Stimulated activated naive CD4-positive, alpha-beta T cell treated with Interleukin-2 at 50 U/mL for 16 hours (primary cell): ENCODE results near the gene MPC1.
A peak's percentile ranks its signal among the peaks of the same experiment; 100 is the strongest.

Experiments used
- DNase-seq: peaks from one replicate; lab custom pipeline; 2025; lab: John Stamatoyannopoulos, UW

Gene MPC1

DNA sequence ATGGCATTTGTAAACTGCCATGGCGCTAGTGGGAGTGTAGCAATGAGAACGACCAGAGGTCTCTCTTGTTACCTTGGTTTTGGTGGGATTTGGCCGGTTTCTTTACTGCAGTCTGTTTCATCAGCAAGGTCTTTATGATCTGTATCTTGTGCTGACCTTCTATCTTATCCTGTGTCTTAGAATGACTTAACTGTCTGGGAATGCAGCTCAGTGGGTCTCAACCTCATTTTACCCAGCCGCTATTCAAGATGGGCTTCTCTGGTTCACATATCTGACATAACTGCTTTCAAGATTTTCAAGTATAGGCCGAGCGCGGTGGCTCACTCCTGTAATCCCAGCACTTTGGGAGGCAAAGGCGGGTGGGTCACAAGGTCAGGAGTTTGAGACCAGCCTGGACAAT is 38.5 kb downstream of the MPC1 start:
- no peak for DNase-seq

DNA sequence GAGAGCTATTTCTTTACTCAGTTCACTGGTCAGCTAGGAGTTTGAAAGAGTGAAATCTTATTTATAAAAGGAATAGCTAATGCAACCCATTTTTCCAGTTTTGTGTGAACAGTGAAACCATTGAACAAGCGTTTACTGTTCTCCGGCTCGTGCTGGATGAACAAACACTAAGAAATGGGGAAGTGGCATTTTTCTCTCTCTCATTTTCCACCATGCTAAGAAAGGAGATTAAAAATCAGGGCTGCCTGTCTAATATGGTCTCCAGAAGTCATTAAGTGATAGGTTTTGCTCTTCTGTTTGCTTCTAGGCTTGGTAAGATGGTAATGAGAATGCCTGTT is 39.6 kb downstream of the MPC1 start:
- DNase-seq = no peak

DNA sequence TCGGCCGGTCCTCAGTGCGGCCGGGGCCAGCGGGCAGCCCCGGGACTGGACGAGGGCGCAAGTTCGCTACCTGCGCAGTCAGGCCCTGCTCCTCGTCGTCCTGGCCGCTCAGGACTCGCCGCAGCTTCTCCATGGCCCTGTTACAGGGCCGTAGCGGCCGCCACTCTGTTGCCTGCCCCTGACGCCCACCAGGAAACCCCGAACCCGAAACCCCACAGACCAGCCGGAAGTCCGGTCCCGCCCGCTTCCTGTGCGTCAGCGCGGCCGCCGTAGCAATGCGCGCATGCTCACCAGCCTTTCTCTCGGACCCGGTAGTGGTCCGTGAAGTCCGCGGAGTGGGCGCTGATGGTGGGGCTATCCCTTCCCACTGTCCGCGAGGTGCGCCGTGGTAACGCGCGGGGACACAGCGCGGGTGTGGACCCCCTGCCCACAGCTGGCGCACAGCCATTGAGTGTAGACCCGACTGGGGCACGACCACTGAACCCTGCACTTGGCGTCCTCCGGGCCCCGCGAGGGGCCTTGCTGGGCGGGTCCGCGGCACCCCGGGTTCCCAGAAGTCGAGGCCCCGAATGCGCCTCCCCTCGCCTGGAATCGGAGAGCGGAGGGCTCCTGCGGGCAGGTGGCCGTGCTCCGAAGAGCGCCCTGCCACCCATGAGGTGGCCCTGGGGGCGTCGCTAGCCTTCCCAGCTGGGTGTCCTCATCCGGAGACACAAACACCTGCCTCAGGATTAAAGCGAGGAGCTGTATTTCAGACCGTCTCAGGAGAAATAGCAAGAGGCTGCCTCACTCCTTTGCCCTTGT is 40.2 kb downstream of the MPC1 start, which contains the start of gene SFT2D1:
TSS of gene SFT2D1 (minus strand) at position 197 of the 801 bp plus-strand sequence. CDS start at position 133, 64 bp downstream.
- DNase-seq = peak; percentile 71

DNA sequence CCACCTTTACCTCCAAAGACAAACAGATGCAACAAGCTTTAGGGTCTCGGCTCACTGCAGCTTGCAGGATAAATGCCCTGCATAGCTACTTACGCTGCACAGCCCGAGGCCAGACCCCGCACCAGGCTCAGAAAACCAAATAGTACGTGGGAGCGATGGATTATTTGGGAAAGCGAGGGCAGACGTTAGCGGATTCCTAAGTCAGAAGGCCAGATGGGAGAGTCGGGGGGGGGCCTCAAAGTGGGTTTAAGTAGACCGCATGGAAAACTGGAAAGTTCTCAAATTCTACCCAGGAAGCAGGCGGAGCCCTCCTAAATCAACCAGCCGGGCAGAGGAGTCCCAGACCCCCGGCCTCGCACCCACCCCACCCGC is 40.8 kb downstream of the MPC1 start:
- DNase-seq = no peak

DNA sequence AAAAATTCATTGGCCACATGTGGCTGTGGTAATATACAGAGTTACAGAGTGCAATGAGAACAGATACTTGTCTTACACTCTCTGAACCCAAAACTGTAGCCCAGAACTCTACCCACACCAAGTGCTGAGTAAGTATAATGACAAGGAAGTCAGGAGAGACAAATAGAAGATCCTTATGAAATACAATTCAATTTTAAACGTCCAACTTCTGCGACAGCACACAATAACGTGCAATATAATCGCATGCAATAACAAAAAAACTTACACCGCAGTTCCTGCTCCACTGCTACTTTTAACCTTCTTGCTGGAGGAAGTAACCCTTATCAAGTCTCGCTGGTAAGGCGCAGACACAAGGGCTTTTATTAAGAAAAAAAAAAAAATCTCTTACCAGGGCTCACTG is 41.3 kb downstream of the MPC1 start:
- no peak for DNase-seq

DNA sequence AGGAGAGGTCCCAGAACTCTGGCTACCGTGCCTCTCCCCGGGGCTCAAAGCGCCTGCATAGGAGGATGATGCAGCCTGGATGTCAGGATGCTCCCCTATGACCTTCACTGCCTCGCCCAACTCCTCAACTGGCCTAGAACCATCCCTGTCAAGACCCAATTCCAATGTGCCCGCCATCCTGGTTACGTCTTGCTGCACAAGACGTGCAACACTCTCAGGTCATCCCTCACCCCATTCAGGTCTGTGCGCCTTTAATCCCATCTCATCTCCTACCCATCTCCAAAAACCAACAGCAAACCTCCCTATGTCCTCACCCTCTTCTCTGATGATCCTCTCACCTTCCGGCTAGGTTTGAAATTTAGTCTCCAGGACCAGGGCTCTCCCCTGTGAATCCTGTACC is 43.9 kb downstream of the MPC1 start:
- no peak for DNase-seq

DNA sequence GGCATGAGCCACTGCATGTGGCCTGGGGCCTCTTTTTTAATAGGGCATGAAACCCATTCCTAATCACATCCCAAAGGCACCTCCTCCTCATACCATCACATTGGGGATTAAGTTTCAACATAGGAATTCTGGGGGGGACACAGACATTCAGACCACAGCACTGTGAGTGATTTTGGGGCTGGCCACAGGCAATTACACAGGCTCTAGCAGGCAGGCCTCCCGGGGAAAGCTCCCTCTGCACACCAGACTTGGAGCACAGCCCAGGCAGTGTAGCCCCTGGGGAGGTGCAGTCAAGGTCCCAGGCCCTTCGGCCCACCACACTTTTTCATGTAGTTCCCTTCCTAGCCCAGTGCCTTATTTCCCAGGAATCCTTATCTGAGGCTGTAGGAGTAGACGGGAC is 45.9 kb downstream of the MPC1 start:
- DNase-seq = no peak

DNA sequence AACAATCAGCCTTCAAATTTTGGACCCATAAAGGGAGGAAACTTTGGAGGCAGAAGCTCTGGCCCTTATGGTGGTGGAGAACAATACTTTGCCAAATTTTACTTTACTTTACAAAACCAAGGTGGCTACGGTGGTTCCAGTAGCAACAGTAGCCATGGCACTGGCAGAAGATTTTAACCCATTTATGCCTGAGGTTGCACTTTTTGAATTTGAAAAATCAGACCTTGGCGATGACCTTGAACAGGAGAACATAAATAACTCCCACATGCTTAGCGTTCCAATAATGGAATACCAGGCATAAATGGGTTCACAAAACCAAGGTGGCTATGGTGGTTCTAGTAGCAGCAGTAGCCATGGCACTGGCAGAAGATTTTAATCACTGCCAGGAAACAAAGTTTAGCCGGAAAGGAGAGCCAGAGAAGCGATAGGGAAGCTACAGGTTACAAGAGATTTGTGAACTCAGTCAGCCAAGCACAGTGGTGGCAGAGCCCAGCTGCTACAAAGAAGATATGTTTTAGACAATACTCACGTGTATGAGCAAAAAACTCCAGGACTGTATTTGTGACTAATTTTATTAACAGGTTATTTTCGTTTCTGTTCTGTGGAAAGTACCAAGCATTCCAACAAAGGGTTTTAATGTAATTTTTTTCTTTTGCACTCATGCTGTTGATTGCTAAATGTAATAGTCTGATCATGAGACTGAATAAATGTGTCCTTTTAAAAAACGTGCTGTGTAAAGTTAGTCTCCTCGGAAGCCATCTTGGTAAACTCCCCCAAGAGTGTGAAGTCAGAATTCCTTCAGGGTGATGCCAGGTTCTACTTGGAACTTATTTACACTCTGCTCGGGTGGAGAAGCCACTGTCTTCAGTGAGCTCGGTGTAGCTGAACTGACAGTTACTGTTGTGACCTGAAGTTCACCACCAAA is 47.1 kb downstream of the MPC1 start:
- DNase-seq = no peak

DNA sequence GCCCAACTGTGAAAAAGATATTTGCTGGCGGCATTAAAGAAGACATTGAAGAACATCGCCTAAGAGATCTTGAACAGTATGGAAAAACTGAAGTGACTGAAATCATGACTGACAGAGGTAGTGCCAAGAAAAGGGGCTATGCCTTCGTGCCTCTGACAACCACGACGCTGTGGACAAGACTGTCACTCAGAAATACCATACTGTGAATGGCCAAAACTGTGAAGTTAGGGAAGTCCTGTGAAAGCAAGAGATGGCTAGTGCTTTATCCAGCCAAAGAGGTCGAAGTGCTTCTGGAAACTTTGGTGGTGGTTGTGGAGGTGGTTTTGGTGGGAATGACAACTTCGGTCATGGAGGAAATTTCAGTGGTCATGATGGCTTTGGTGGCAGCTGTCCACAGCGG is 47.9 kb downstream of the MPC1 start:
- DNase-seq = no peak

DNA sequence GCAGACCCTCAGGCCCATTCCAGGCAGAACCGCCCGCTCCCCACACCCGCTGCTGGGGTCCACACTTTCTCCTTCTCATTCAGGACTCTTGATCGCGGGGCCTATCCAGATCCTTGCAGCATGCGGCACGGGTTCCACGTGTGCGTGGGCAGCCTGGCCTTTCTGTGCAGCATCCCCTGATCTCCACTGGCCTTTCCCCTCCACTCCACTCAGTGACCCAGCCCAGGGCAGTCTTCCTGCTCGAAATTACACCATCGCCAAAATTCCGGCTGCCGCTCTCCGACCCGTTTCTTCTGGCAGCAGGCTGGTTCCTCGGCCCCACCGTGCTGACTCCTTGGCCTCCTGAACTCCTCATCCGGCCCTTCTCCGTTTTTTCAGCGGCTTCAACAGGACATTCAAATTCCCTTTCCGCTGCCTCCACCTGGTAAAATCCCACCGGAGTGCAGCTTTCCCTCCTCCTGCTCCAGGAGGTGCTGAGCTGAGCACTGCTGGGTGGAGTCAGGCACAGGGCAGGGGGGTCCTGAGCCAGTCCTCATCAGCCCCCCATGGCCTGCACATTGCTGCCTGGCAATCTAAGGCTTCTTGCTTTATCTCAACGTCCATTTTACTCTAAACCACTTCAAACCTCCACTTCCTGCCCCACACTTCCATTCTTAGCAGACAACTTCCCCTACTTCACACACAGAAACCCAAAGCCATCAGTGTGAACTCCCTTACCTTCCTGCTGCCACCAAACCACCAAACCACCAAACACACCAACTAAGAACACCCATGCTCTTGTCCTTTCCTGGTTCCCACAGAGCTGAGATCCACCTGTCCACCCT is 49.4 kb downstream of the MPC1 start:
- no peak for DNase-seq

DNA sequence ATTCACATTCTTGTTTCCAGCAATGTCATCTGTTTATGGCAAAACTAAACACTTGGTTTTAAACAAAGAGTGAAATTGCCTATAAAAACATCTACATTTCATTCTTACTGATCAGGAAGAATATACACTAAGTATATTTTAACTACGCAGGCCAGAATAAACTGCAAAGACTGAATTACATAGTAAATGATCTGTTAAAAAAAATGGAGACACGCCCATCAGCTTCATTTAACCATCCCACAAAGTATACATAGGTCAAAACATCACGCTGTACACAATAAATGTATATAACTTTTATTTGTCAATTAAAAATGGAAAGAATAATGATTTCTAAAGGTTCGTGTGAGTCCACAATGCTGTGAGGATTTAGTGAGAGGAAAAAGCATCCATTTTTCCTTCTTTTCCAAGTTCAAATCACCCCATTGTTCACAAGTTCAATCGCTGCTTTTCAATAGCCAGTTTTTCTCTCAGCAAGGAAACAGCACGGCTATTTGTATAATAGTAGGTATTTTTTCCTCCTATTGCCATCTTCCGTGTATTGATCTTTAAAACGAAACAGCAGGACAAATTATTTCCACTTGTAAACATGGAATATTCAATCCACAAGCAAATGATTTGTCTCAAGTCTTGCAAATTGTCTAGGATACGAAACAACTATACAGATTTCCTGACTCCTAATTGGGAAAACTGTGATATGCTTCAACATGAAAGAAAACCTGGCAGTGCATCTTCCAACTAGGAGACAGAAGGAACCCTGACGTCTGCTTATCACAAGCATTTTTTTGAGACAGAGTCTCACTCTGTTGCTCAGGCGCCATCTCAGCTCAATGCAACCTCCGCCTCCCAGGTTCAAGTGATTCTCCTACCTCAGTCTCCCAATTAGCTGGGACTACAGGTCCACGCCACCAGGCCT is 51.0 kb downstream of the MPC1 start:
- no peak for DNase-seq

DNA sequence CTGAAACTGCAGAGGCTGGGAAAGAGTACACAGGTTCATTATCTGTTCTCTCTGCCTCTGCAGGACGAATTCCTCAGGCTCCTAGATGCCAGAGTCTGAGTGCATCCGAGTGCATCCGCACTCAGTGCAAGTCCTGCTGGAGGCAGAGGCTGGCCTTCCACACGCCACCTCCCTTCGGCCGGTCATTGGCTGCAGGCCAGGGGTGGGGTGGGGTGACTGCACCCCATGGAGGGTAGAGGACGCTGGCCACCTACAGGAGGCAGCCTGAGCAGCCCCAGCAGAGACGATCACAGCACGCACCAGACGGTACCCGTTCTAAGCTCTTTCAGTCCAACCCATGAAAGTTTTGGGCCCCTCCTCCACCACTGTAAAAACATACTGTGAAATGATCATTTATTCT is 52.1 kb downstream of the MPC1 start:
- DNase-seq = no peak

DNA sequence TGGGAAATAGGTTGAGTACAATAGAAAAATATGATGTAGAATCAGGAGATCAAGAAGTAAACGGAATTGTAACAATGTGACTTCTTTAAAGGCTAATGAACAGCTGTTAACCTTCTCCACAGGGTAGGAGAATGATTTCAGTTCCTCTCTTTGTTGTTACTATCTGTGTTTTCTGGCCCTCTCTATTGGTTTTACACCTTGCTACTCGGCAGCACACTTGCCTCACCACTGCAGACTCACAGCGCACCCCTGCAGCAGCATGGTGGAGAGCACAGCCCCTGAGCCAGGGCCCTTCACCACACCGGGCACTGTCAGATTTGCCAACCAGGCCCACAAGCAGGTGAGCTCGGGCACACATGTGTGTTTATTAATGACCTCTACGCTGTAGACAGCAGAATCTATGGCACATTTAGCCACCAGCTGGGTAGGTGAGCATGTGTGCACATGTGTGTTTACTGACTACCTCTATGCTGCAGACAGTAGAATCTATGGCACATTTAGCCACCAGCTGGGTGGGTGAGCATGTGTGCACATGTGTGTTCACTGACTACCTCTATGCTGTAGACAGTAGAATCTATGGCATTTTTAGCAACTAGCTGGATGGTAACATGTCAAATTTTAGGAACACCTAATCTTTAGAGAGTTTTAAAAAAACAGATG is 57.2 kb downstream of the MPC1 start:
- no peak for DNase-seq

DNA sequence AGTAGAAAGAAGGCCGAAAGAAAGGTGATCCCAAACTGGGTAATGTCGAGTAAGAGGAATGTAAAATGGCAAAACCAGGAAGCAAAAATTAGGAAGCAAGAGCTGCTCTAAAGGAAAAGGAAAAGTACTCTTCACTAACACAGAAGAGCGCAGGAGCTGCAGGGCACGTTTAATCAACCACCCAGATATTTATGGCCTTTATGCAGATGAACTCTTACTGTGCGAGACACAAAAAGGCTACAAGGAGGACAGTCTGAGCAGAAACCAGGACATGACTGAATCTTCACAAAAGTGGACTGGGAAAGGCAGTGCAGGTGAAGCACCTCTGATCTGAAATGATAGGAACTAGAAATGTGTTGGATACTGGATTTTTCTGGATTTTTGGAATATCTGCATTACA is 59.3 kb downstream of the MPC1 start:
- no peak for DNase-seq

DNA sequence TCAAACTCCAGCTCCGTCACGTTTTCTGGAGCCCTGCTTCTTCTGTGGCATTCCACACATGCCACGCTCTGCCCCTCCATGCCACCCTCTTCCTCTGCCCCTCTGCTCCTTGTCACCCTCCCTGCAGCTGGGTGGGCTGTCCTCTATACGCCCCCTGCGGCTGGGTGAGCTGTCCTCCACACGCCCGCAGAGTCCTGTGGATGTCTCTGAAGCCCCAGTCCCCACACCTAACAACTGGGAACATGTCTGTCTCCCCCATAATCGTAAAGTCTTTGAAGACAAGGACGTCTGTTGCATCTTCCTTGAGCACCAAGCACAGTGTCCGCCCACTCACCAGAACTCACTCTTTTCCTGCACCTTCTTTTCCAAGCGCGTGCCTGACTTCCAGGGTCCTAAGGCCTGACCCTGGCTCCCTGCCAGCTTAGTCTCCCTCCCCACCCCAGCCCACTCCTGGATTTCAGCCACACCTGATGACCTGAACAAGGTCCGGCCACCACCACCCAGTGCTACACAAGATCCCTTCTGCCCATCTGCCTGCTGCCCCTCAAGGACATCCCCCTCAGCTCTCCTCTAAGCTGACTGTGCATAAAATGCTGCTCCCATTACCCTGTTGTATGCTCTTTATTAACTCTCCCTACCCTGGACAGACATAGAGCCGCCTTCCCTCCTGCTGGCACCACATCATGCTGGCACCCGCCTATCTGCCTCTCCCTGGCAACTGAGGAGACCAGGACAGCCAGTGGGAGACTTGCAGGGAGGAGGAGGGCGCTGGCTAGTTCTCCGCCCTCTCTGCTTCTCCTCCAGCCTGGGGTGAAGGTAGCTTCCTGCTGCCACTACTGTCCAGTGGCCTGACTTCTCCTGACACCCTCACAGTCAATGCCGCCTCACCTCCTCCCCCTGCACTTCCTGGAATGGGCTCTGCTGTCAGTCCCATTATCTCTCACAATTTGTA is 63.8 kb downstream of the MPC1 start:
- DNase-seq = no peak

DNA sequence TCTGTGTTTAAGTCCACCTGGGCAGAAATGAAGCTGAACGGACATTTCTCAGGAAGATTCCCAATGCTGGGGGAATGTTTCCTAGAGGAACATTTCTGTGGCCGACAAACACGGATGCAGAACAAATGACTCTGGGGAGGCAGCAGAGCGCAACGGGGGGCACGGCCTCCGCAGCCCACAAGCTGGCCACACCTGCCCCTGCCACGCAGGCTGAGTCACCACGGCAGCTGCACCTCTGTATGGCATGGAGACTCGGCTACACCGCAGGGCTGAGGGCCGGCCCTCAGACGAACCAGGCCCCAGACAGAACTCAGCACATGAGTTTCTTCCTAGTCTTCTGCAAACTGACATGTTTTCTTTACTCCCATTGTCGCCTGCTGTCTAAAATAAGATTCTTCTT is 64.5 kb downstream of the MPC1 start:
- DNase-seq = no peak

DNA sequence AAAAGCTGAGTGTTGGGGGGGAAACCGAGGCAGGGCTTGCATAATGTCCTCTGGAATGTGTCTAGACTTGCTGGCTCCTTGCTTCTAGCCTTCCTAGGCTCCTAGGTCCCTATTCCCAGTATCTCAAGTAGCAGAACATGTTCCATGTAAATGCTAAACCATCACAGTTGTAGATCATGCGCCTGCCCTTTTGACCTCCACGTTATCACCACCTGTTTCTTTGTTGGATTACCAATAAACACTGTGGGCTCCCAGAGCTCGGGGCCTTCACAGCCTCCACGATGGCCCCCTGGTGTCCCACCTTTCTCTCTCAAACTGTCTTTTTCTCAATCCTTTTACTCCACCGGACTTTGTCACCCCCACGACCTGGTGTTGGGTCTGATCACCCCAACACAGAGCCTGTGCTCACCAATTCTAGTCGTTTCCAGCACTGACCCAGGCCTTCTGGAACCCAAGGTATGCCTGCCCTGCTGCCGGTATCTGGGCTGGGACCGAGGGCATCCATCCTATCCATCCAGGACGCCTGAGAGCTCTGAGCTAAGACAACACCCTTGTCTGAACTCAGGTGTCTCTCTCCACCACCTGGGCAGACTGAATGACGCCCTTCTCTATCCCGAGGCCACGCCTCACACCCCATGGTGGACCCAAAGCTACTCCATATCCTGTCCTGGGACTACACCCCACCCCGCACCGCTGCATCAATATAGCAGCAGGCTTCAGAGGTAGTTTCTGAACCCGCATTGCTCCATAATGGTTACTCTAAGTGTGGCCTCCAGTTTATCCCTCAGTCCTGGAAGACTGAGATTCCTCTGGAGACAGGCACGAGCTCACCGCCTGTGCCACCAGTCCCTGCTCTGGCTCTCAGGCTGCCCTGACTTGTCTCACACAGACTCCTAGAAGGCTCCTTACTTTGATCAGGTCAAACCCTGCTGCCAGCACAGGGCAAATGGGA is 65.2 kb downstream of the MPC1 start:
- DNase-seq = no peak

DNA sequence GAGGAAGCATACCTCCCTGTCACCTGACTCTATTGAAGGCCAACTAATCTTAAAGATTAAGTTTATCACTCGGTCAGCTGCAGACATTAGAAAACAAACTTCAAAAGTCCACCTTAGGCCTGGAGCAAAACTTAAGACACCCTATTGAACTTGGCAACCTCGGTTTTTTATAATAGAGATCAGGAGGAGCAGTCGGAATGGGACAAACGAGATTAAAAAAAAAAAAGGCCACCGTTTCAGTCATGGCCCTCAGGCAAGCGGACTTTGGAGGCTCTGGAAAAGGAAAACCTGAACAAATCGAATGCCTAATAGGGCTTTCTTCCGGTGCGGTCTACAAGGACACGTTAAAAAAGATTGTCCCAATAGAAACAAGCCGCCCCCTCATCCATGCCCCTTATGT is 67.3 kb downstream of the MPC1 start:
- DNase-seq = no peak
